Stimulated activated CD8-positive, alpha-beta memory T cell treated with anti-CD3 and anti-CD28 coated beads, Interleukin-12 subunit alpha, Interleukin-12 subunit beta, amount 100 ng/mL, for 24 hours (primary cell): Measurements from ENCODE around the gene COL5A1.

Experiments
- DNase-seq: peaks from one replicate; pipeline ENCODE4 v3.0.0-alpha.2; 2020; ENCODE audit errors: extremely low read depth

Gene COL5A1

DNA sequence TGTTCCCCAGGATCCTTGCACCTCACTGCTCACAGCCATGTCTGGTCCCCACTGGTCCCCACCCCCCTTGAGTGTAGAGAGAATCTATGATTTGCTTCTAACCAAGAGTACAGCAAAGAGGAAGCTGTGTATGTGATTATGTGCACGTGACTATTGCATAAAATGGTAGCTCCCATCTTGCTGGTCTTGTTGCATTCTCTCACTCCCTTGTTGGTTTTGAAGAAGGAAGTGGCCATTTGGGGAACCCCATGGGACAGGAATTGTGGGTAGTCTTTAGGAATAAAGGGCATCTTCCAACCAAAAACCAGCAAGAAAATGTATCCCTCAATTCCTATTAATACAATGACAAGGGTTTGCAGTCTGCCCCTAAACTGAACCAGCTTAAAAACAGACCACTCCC is 233.8 kb downstream of the COL5A1 start:
- DNase-seq = no peak

- no peak for DNase-seq
These were observed 235.9 kb downstream of the COL5A1 start for GRCh38 chr9:134877541-134877940.

GRCh38 chr9:134879664-134880483 is 238.3 kb downstream of the COL5A1 start:
- DNase-seq = no peak

GRCh38 chr9:134880484-134881312 is 239.1 kb downstream of the COL5A1 start, which contains the start of gene FCN2:
FCN2 (plus strand) TSS chr9:134880810; CDS start chr9:134880822, 12 bp downstream.
- DNase-seq = no peak

DNA sequence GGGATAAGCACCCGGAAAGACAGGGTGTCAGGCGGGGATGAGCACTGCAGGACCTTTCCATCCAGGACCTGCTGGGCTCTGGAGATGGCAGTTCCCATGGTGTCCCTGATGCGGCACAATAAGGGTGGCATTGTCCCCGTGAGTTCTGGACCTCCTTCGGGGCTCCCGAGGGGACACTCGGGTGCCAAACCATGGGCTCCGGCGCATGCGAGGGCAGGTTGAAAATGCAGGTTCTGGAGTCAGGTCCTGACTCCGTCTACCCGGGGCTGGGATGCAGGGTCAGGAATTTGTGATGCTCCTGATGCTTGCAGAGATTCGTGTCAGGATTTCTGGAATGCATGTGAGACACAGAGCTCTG is 239.7 kb downstream of the COL5A1 start:
- DNase-seq = no peak

DNA sequence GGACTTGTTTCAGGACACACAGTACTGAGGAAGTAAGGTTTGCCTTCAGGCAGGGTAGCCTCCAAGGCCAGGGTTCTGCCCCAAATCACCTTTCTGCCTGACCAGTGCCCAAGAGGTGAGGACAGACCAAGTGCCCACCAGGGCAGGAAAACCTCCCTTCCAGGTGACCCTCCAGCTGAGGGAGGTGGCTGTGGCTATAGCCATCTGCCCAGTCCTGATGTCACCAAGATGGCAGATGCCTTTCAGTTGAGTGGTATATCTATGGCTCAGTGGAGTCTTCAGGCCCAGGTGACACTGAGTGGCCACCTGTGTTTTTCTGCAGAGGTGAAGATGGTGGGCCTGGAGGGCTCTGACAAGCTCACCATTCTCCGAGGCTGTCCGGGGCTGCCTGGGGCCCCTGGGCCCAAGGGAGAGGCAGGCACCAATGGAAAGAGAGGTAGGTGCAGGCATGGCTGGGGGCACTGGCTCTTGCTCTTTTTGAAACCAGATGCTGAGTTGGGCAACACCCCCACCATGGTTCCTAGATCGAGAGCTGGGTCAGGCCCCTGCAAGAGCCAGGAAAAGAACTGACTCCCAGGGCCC is 240.7 kb downstream of the COL5A1 start:
- DNase-seq = no peak

DNA sequence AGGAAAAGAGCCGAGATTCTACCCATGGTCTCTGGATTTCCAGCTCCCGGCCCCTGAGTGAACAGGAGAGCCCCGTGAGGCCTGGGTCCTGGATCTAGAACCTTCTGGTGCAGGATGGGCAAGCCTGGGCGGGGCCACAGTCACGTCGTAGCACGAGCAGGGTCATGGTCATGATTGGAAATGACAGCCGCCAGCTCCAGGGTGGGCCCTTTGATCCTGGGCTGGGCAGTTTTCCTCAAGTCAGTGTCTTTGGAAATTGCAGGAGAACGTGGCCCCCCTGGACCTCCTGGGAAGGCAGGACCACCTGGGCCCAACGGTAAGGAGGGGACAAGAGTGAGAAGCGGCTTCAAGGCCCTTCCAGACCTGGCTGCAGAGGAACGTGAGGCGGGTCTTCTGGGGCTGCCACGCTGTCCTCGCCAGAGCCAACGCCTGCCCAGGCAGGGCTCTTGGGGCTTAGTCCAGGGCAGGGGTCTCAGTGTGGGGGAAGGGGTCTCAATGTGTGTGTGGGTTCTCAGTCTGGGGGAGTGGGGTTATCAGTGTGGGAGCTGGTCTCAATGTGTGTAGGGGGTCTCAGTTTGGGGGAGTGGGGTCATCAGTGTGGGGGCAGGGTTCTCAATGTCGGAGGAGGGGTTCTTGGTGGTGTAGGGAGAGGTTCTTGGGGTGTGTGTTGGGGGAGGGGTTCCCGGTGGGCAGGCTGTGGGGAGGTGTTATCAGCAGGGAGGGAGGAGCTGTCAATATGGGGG is 241.6 kb downstream of the COL5A1 start:
- no peak for DNase-seq

DNA sequence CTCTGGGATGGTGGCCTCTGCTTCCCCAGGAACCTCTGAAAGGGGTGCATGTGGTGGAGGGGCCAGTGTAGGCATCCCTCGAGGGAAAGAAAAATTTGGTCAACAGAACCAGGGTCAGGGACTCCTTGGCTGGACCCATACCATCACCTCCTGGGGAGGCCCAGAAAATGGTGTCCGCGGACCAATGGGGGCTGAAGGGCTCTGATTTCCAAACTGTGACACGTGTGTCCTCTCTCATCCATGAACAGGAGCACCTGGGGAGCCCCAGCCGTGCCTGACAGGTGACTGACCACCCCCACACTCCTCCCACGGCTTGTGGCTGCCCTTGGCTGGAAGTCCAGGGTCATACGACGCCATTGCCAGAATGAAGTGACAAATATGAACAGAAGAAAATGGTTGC is 242.9 kb downstream of the COL5A1 start:
- no peak for DNase-seq

DNA sequence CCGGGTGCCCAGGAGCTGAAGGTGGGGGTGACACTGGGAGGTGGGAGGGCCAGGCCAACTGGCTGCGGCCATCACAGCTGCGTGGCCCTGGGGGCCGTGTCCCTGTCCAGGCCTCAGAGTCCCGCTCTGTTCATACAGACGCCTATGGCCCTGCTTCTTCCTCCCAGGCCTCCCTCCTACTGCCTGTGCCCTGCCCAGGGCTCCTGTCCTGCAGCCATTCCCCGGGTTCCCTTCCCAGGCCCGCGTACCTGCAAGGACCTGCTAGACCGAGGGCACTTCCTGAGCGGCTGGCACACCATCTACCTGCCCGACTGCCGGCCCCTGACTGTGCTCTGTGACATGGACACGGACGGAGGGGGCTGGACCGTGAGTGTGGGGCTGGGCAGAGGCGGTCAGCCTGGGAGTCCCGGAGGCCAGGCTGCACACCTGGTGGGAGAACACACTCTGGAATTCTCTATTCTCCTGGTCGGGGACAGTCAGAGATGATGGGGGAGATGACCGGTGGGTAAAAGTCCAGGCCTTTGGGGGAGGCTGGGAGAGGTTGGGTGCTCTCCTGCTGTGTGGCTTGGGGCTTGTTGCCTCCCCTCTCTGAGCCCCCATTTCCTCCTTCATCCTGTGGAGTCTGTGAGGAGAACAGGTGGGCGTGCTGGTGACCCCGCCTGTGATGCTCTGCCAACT is 243.5 kb downstream of the COL5A1 start:
- no peak for DNase-seq

GRCh38 chr9:134885679-134886412 is 244.2 kb downstream of the COL5A1 start:
- no peak for DNase-seq

DNA sequence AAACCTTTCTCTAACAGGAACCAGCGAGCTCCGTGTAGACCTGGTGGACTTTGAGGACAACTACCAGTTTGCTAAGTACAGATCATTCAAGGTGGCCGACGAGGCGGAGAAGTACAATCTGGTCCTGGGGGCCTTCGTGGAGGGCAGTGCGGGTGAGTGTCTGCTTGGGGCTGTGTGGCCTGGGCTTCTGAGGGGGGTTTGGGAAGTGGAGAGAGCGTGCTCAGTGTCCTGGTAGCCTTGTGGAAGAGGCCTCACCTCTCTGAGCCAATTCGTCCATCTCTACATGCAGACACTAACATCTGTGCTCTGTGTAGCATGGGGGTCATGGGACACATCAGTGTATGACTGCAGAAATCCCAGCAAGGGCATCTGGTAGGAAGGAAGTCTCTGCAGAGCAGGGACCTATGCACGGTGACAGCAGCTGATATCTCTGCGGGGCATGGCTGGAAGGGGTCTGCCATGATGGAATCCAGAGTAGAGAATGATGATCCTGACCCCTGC is 244.9 kb downstream of the COL5A1 start:
- DNase-seq = no peak

DNA sequence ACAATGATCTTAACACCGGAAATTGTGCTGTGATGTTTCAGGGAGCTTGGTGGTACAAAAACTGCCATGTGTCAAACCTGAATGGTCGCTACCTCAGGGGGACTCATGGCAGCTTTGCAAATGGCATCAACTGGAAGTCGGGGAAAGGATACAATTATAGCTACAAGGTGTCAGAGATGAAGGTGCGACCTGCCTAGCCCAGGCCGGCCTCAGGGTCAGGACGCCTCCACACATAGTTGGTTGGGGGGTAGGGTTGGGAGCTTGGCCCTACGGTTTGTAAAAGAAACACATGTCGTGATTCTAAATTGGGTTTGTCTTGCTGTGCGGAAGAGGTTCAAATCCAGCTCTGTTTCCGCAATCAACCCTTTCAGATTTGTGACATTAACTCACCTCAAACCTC is 245.6 kb downstream of the COL5A1 start:
- no peak for DNase-seq

GRCh38 chr9:134887686-134888602 is 246.3 kb downstream of the COL5A1 start:
- DNase-seq = no peak

DNA sequence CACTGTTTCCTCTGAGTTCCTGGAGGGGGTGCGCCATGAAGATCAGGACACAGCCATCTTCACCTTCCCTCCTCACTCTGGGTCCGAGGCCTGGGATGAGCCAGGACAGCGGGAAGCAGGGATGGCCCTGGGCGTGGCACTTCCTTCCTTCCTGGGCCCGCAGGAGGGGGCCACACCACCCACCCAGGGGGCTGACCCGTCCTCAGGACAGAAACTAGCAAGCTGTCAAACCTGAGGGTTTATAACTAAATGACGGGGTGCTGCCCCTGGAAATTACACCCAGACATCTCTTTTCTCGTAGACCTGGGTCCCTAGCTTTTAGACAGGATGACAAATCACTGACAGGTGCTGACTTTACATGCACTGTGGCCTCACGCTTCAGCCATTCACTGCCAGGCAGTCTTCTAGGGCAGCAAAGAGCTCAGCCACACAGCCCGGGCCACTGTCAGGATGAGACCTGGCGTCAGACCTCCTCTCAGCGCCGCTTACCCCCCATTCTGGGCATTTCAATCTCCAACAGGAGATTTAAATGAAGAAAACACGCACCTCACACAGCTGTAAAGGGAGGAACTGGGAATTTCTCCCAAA is 247.1 kb downstream of the COL5A1 start:
- no peak for DNase-seq

GRCh38 chr9:134889386-134890154 is 248.0 kb downstream of the COL5A1 start:
- no peak for DNase-seq

GRCh38 chr9:134890155-134890495 is 248.5 kb downstream of the COL5A1 start:
- DNase-seq = no peak

- DNase-seq = no peak
These were observed 249.4 kb downstream of the COL5A1 start for GRCh38 chr9:134891053-134891452.

- DNase-seq = no peak
These were observed 250.1 kb downstream of the COL5A1 start for GRCh38 chr9:134891713-134892112.
